Inflammatory macrophage treated with lipopolysaccharide for 4 hours (primary cell): Measurements from ENCODE around the gene TMEM119.
A peak's percentile ranks its signal among the peaks of the same experiment; 100 is the strongest.
"Not testable (repeated sequence)": the region's sequence is repeated elsewhere in the genome, so short reads cannot be mapped to it uniquely, and the experiment has no call there.

ENCODE experiments used
- DNase-seq: peaks from one replicate; pipeline ENCODE4 v3.0.0-alpha.2; 2020

Gene TMEM119

DNA sequence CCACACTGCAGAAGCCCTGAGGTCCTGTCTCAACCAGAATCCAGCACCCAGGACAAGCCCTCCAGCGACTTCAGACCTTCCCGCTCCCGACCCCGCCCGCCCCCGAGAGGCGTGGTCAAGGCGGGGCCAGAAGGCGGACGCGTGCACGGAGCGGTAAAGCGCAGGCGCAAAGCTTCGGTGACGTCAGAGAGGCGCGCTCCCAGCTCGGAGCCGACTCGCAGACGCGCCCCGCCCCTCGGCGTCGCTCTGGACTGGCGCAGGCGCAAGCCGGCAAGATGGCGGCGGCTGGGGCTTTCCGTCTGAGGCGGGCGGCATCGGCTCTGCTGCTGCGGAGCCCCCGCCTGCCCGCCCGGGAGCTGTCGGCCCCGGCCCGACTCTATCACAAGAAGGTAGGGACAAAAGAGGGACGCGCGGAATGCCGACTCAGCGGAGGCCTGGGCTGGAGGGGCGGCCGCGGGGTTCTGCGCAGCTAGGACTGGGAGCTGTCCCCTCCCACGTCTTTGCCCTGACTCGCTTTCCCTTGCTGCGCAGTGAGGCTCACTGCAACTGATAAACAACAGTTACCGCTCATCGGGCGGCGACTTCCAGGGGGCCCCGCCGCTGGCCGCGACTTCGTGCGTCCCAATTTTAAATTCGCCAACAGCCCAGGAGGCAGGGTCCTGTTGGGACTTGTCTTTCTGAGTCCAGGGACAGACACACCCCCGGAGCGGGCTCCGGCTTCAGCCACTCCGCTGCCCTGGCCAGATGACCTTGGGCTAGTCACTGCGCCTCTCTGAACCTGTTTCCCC lies 35.3 kb downstream of the TMEM119 start, which contains the start of gene ISCU:
TSS of gene ISCU (plus strand) at position 249 of the 788 bp plus-strand sequence. CDS start at position 276, 27 bp downstream.
- DNase-seq: peak; percentile 98

DNA sequence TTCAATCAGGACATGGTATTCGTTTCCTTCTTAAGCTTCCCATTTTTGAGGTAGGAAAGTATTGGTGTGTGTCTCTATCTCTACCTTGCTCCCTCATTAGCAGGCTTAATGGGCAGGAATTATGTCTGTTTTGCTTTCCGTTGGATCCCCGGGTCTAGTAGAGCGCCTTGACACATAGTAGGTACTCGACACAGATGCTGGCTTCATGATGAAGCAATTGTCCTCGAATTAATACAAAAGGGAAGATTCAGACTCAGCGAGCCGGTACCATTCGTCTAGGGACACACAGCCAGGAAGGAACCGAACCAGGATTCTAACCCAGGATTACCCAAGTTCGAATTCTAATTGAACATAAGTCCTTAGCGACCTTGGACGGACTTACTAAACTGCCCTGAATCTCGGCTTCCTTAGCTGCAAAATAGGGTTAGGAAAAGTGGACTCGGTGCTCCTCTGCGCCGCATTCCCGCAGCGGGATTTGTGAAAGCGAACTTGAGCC lies 36.0 kb downstream of the TMEM119 start:
- peak; percentile 4 for DNase-seq

GRCh38 chr12:108560752-108561719 lies 36.8 kb downstream of the TMEM119 start, which contains the start of gene SART3:
SART3 (minus strand) TSS chr12:108561173; CDS start chr12:108561154, 19 bp downstream.
- DNase-seq: peak; percentile 86

DNA sequence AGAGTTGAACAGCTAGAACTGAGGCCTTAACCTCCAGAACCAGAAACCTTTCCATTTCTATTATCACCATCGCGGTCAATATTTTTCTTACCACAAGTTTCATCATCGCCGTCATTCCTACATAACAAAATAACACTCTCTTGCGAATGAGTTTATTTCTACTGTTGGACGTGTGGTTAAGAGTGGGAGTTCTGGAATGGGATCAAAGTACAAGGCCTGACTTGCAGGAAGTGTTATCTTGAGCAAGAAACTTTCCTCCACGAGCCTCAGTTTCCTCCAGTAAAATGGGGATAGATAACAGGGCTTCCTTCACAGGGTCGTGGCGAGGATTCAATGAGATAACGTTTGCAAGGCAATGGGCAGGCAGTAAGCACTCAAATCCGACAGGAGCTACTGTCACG lies 37.6 kb downstream of the TMEM119 start:
- peak; percentile 53 for DNase-seq

DNA sequence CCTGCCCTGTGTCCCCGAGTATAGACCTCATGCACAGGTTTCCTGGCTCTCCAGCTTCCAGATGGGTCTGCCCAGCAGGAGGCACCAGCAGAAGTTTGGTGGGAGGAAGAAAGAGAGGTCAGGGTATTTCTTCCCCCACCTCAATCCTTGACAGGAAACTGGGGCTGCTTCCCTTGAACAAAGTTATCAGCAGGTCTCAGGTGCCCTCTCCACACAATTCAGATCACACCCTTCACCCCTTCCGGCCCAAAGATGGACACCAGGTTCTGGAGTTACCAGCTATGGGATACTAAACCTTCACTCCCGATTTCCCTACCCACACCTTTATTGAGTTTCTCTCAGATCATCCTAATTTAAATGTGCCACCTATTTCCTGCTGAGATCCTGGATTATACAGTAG lies 38.1 kb downstream of the TMEM119 start:
- no peak for DNase-seq

DNA sequence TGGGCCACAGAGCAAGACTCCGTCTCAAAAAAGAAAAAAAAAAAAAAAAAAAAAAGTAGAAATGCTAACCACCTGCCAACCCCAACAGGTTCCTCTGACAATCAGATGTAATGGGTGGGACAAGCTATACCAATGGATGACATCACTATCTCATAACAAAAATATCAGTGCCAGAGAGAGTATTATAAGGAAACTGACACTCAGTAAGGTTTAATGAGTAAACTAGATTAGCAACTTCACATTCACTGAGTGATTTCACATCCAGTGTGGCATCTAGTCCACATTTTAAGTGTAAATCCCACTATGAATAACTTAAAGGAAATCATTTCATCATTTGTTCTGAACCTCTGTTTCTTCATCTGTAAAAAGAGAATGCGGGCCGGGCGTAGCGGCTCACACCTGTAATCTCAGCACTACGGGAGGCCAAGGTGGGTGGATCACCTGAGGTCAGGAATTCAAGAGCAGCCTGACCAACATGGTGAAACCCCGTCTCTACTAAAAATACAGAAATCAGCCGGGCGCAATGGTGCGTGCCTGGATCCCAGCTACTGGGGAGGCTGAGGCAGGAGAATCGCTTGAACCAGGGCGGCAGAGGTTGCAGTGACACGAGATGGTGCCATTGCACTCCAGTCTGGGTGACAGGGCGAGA lies 38.8 kb downstream of the TMEM119 start:
- DNase-seq: no peak

DNA sequence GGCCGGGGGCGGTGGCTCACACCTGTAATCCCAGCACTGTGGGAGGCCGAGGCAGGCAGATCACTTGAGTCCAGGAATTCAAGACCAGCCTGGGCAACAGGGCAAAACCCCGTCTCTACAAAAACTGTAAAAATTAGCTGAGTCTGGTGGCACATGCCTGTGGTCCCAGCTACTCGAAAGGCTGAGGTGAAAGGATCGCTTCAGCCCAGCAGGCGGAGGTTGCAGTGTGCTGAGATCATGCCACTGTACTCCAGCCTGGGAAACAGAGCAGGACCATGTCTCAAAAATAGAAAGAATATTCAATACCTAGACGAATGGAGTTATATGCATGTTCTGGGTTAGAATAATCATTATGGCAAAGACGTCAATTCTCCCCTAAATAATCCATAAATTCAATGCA lies 42.5 kb downstream of the TMEM119 start:
- not testable (repeated sequence) for DNase-seq

- DNase-seq: no peak
Observed at GRCh38 chr12:108553799-108554198, 44.1 kb downstream of the TMEM119 start.

GRCh38 chr12:108551535-108551934 lies 46.3 kb downstream of the TMEM119 start:
- peak; percentile 43 for DNase-seq

DNA sequence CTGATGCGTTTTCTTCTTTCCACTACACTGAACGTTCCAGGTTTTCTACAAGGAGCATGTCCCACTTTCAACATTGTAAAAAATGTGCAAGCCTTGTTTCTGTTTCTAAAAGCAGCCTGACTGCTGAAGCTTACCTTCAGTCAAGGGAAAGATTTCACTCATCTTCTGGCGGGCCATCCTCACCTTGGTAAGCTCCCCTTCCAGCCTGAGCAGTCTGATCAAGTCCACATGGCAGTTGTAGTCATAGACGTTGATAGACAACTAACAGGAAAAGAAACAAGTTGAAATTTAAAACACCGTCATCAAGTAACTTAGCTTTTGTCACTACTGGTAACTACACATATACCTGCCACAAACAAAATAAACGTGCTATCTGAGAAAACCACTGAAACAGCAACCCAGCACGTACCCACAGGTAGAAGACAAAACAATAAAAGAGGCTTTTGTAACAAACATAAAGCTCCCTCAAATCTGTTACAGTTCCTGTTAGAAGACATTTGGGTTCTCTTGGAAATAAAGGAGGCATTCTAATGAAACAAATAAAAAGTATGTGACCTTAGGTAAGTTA lies 48.8 kb downstream of the TMEM119 start:
- DNase-seq: no peak

- peak; percentile 80 for DNase-seq
Observed at GRCh38 chr12:108547686-108548085, 50.2 kb downstream of the TMEM119 start.

- DNase-seq: no peak
Observed at GRCh38 chr12:108543652-108544051, 54.2 kb downstream of the TMEM119 start.

GRCh38 chr12:108542320-108542719 lies 55.6 kb downstream of the TMEM119 start:
- no peak for DNase-seq
